Embryonic facial prominence (tissue), 1 donor: ENCODE data around the gene ALK.

Experiments used
- DNase-seq: peaks from one replicate; pipeline ENCODE4 v3.0.0-alpha.2; 2016; ENCODE audit errors: extremely low spot score

ALK gene

DNA sequence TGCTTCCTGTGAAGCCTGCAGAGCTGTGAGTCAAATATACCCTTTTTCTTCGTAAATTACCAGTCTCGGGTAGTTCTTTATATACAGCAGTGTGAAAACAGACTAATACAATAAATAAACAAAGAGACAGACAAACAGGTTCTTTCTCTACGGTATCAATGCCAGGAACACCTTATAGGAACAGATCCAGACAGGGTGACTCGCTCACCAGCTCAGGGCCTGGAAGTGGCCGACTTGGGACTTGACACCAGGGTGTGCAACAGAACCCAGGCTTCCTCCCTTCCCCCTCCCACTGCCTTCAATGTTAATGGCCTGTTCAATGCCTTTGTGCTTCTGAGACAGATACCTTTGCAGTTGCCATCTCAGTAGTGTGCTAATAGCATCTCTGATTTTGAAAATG lies 309.5 kb downstream of the ALK start:
- no peak for DNase-seq

DNA sequence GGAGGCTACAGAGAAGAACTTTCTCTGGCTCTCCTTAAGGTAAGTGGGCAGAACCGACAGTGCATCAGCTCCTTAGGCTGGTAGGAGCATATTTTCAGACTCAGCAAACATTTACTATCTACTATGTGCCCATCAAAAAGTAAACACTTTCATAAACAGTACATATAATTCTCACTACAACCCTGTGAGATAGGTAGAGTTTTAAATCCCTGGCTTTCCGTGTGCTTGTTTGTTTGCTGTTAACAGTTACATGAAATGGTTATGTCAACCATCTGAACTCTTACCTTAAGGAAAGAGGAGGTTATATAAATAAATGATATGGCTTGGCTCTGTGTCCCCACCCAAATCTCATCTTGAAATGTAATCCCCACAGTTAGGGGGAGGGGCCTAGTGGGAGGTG lies 310.1 kb downstream of the ALK start:
- DNase-seq = no peak

DNA sequence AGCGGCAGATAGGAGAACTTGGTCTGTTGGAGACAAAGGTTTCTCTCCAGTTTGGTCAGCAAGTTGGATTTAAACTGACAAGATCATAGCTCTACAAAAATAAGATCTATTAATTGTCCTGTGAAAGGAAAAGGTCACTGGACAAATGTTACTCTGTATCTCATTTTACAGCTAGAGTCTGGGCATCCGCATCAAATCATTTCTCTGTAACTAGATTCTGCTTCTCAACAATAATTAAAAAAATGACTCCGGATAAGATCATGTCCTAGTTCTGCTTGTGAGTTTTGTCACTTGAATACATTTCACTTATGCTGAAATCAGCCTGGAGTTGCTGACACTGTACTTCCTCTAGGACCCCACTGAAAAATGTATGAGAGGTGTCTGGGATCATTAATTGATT lies 310.8 kb downstream of the ALK start:
- no peak for DNase-seq

DNA sequence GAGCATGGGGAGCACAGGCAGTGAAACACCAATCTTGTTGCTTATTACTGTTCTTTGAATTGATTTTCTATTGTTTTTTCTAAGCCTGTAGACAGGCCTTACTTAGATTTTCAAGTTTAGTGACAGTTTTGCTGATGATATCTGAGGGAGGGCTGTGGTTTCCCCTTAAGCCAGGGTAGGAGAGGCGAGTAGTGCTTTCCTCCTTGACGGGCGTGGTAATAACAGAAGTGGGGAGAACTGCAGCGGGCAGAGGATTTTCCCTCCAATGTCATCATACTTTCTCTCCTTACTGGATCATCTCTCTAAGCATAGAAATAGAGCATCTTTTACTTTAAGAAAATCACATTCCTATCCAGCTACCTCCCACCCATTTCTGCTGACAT lies 314.4 kb downstream of the ALK start:
- DNase-seq = no peak

DNA sequence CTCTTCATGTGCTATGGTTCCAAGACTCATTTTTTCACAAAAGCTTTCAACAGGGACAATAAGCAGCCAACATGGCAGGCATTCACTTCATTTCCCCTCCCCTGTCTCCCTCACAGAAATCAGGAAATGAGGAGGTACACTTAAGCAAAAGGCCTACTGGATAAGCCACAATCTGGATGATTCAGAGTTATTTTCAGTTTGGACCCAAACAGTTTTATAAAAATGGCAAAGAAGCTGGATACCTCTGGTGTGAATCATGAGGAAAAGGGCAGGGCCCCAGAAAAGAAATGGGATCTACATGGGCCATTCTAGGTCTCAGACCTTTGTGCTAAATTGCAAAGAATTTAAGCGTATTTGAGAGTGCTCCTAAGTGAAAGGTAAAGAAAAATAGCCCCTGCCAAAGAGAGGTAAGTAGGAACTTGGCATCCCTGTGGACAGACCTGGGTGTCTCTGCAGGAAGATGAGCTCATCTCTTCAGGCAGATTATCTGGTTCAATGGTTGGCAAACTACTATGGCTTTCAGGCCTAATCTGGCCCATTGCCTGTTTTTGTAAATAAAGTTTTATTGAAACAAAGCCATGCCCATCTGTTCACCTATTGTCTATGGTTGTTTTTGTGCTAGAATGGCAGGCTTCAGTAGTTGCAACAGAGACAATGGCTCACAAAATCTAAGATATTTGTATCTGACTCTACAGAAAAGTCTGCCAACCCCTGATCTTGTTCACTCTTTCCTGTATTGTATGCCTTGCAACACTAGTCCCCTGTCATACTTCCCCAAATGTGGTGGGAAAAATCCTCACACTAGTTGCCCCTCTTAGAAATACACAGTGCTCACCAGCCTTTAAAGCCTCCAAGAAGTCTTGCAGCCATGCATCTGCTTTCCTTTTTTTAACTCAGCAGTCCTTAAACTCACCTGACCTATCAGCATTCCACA lies 315.0 kb downstream of the ALK start:
- no peak for DNase-seq

DNA sequence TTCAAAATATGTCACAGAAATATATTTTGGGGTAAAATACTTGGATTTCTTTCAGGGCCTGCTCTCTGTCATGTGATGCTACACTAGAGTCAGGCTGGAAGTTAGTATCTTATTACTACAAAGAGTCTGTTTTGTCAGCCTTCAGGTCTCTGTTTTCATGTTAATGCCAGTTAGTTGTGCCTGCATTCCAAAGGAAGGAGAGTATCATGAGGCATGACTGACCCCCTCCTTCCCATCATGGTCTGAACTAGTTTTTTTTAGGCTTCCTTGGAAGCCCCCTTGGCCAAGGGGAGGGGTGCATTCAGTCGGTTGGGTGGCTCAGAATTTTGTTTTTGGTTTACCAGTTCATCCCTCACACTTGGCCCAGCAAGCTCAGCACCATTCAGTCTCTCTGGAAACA lies 318.0 kb downstream of the ALK start:
- no peak for DNase-seq

DNA sequence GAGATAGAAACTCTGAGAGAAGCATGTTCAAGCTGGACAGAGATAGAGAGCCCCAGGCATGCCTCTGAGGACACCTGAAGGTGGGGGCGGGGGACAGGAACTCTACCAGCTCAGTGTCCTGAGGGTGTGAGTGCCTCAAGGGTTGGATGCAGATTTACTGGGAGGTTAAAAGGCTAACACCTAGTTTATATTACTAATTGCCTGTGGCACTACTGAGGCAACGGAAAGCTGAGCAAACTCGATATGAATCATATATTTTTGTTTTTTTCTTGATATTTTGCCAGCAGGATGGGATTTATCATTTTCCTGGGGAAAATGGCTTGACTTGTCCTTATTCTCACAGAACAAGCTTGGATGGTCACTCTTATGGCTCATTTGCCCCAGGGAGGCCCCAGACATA lies 319.5 kb downstream of the ALK start:
- DNase-seq = no peak

DNA sequence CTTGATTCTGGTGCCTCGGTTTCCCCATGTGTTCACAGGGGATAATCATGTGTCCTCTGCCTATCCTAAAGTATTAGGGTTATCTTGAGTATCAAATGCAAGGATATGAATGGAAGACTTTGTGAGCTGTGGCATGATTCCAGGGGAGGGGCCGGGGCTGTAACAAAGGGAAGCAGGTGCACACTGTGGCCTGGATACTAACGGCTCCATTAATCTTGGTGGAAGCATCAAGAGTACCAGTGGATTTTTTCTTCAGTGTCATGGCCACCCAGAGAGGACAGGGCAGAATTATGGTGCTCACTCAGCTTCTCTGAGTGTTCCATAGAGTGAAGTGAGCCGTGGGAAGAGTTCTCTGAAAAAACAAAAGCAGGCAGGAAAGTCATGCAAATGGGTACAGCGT lies 320.1 kb downstream of the ALK start:
- no peak for DNase-seq

DNA sequence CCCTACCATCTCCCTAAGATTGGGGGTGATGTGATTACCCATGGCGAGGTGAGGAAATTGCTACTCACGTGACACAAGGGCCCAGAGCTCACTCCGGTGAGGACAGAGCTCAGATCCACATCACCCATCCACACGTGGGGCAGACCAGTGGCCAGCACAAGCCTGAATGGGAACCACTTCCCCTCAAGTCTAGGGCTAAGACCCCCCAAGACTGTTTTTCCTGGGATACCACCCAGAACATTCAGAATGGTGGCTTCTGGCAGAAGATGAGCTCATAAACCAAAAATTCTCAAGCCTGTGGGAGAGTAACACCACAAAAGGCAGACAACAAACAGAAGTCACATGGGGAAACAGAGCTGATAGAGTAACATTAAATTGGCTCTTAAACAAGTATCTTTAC lies 321.4 kb downstream of the ALK start:
- DNase-seq = no peak

DNA sequence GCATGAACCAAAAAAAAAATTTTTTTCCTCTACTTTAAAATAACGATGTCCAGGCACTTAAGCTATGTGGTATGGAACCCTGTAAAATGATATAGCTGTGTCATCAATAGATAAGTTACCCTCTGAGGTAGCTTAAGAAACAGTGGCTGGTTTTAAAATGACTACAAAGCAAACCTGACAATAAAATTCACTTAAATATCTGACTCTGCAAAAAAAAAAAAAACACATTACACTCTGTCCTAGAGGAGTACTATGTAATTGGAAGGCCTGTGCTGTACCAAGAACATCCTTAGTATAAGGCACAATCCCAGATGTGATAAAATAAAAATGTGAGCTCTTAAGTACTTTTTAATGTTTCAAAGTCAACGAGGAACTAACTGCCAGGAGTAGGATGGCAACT lies 322.4 kb downstream of the ALK start:
- DNase-seq = no peak

DNA sequence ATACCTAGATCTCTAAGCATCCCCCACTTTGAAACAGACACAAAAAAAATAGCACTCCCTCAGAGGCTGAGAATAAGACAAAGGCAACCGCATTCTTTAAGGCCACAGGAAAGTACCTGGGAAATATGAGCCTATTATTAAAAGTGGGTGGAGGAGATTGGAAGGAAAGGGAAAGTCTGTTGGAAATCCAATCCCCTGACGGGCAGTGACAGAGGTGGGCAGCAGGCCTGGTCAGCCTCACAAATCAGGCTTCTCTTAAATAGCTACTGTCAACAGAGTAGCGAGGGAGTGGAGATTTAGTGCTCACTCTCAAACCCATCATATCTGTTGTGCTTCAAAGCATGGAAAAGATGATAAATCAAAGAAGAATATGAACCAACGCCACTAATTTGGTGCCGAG lies 324.4 kb downstream of the ALK start:
- DNase-seq = no peak

DNA sequence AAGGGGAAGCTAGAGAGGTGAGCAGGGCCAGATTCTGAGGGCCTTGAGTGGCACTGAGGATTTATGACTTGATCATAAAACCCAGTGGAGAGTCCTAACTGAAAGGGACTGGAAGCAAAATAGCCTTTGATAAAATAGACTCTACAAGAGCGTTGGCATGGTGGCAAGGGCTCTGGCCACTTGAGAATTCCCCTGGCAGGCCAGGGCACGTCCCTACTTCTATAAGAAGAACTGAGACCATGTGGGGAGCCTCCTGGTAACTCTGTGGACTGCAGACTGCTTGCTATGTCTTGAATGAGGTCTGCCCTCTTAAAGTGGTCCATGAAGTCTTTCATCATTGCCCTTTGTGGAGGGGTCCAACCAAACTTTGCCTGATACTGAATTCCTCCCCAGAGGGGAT lies 324.8 kb downstream of the ALK start:
- DNase-seq = no peak

DNA sequence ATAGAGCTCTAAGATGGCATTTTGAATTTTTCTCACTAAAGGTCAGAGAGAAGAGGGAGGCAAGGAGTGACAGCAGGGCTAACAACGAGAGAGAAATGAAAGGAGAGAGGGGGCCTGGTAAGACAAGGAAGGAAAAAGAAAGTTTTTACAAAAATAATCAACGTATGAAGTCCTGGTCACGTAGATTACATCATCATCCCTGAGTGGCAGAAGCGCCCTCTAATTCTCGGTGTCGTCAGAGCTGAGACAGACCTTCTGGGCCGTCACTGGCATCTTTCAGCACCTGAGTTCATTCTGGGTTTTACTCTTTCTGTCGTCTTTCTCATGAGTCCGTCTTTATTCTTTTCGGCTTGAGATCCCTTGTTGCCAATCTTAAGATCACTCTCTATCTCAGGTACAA lies 329.8 kb downstream of the ALK start:
- no peak for DNase-seq

DNA sequence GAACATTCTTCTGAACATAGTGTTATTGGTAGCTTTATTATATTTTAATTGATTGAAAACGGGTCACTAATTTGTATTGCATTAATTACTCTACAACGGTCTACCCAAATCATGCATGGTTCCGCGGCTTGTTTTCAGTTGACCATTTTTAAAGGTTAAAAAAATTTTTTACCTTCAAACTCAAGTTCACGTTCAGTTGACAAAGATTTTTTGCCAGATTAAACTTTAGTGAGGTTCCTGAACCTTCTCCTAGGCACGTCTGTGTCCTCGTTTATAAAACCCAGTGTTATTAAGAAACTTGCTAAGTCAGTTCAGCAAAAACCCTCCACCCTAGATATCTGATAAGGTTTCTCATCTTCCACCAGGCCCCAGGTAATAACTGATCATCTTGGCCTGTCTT lies 331.2 kb downstream of the ALK start:
- DNase-seq = no peak

DNA sequence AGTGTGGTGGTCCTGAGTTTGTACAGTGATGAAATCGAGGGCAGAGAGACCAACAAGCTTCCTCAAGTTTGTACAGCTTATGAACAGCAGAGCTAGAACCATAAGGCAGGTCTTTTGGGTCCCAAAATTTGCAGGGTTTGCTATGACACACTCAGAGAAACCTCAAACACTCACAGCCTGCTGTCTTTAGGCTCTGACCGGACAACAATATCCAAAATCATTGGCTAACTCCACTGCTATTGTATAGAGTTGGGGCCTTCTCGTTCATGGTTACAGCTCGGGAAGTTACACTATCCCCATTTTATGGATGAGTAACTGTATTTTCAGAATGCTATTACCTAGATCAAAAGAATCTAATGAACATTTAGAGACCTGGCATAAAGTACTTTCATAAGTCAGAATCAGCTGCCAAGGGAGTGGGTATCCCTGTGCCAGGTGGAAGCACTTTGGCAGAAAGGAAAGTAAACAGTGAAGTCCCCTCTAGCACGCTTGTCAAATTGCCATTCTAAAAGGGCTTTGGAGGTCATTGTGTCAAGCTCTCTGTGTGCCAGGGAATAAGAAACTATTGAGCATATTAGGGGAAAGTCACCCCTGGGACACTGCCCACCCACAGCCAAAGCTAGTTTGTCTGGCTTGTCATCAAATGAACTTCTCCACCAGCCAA lies 331.8 kb downstream of the ALK start:
- no peak for DNase-seq

DNA sequence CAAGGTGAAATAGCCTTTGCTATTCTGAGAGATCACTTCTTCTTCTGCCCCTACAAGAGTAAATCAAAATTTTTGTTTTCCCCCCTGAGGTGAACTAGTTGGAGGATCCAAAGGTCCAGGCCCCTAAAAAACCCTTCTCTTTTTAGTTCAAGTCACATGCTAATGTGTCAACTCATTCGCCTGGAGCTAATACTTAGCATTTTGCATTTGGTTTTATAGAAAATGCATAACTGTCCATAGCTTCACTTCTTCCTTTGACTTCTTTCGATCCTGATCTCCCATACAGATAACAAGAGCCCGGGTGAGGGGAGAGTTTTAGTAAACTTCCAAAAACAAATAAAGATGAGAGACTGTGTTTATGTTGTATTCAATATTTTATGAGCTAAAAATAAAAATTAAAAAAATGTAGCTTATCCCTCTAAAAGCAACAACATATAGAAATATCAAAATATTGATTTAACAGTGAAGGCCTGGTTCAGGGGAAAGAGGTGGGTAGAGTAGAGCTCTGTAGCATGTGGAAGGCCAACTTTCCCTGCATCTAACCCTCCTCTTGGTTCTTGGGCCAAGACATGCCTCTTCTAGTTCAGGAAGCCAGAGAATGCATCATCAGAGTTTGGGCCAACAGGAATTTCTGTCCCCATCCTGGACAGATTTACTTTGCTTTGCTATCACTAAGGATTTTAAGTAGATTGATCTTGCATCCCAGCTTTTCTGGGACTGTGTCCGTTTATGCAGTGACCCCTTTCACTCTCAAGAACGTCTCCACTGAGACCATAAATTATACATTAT lies 333.8 kb downstream of the ALK start:
- no peak for DNase-seq

DNA sequence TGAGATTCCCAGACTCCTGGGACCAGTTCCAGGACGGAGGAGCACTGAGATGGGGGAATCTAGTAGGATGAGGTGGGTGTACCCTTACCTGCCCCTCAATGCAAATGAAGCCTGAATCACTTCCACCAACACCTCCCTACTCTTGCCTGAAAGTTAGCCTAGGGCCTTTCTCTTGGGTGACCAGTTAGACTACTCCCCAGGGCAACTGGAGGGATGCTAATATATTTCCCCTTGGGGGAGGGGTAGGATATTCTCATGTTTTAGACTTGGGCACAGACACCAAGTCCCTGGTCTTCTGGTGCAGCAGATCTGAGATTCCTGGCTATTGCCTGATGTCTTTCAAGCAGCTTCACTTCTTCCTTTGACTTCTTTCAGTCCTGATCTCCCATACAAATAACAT lies 334.5 kb downstream of the ALK start:
- no peak for DNase-seq

DNA sequence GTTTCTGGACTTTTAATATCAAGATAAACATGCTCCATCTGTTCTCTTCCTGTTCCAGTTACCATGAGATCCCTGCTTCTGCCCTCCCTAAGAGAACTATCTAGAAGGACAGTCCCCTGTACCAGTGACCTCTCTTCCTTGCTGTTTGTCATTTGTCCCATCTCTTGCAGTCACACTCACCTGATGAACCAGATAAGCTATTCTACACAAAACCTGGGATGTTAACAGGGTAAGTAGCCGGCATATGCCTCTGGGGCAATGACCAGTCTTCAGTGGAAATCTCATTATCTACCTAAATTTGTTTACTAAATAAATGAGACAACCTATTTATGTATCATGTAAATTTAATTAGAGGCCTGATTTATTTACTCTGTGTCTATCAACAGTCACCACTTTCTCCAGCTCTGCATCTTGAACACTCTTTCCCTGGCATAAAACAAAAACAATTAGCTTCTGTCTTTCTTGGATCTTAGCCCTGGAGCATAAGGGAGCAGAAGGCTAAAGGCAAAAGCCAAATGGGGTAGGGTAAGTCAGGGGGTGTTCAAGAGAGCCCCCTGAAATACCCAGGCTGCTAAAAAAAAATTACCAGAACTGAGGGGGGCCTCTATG lies 337.7 kb downstream of the ALK start:
- no peak for DNase-seq

DNA sequence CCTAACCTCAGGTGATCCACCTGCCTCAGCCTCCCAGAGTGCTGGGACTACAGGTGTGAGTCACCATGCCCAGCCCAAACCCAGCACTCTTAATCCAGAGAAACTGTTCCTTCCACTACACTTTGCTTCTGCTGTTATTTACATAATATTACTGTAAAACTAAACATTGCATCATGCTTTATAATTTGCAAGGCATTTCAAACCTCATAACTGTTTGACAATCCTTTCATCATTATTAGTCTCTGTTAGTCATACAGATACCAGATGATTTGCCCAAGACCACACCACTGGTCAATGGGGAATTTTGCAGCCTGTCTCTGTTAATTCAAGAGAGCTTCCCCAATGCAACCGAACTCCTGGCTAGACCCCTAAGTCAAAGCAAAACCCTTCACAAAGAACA lies 338.3 kb downstream of the ALK start:
- no peak for DNase-seq

DNA sequence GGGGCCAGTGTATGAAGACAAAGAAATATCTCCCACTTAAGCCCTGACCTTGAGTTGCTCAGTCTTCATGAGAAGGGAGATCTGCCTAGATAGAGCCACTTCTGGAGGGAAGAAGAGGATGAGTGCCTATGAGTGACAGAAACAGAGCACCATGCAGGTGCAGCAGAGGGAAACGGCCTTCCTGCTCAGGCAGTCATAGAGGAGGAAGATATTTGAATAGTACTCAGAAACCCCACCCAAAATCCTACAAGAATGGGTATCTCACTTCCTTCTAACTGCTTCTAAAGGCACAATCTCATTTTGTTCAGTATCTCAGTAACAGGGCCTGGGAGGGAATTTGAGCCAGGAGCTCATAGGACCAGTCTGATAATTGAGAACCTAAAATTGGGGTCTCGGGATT lies 339.3 kb downstream of the ALK start:
- no peak for DNase-seq

DNA sequence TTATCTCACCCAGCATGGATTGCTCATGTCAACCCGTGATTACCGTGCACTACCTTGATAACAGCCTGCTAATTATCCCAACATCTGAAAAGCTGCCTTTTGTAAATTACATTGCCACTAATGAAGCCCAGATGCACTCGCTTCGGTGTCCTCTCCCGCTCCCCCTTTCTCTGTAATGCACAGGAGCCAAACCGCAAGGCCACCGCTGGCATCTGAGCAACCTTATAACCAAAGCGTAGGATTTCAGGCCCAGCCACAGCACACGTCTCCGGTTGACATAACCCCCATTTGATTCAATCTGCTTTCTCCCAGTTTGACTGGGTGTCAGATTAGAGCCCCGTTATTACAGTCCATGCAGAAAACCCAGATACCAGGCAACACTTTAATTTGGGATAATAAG lies 341.2 kb downstream of the ALK start:
- peak; percentile 42 for DNase-seq

DNA sequence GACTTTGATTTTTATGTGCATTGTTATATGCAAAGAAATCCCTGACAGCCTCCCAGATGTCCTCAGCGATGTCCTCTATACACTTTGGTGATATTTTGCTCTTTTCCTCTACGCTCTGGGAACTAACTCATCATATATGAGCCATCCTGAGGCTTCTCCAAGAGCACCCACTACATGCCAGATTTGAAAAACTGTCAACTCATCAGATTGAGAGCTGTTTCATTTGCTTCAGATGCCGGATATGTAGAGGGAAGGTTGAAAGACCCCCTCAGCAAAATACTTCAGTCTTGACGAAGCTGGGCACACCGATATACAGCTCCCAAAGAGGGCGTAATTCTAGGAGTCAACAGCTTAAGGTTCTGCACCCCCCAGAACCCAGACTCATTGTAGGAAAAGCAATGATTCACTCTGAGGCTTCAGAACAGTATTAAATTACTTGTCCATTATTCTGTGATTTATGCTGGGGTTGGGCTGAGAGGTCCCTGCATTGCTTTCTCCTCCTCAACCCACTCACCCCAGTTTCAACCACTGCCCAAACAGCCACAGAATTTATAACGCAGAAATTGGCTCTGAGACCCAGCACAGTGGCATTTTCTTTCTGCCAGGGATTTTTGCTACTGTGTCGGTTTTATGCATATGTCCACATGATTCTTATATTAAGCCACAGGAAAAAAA lies 341.8 kb downstream of the ALK start:
- DNase-seq = no peak
